SK-N-SH (cell line): ENCODE measurements around the gene SUCLG2. TPM values are rescaled to one million over a fixed set of nuclear protein-coding genes. Genes with fewer than 3 reads are reported as not detected.

Experiments used
- CTCF ChIA-PET: fragments of 300-600, 350-600 bp; formaldehyde crosslinking; extraction: SDS; loops from one replicate; lab custom pipeline; 2021; lab: Yijun Ruan, JAX
- POLR2A ChIA-PET: fragments of 350-600 bp; sonication (Branson Sonifier 250); formaldehyde crosslinking; extraction: SDS; loops from one replicate; lab custom pipeline; 2020; ENCODE audit warnings: antibody characterized with exemption, inconsistent platforms; lab: Yijun Ruan, JAX
- DNase-seq: peaks from one replicate; pipeline ENCODE4 v3.0.0; 2012
- H2AFZ ChIP-seq: fragments of 200-600 bp; sonication (generic); 2 replicates; pipeline ENCODE4 v1.8.1; 2016; ENCODE audit warnings: antibody characterized with exemption, mild to moderate bottlenecking, low read depth
- H3F3A ChIP-seq: fragments of 200-600 bp; sonication (generic); replicated peaks from 2 replicates; pipeline ENCODE3; 2016; ENCODE audit warnings: antibody characterized with exemption, mild to moderate bottlenecking; ENCODE audit not compliant: insufficient read depth
- H3K27ac ChIP-seq, 2 experiments: fragments of 200-500 bp in 1 of 2; fragments of 200-600 bp in 1 of 2; sonication (Bioruptor generic) in 1 of 2; sonication (generic), shearing (Covaris generic) in 1 of 2; 2 replicates each; pipeline versions ENCODE4 v1.5.1 to v1.6.1; 2014 to 2016; ENCODE audit warnings: low read depth in 2 of 2, inconsistent platforms in 1 of 2, low read length in 1 of 2, mild to moderate bottlenecking in 1 of 2, mixed read lengths in 1 of 2
- H3K27me3 ChIP-seq: fragments of 200-600 bp; sonication (generic), shearing (Covaris generic); 2 replicates; pipeline ENCODE4 v1.6.1; 2016; ENCODE audit warnings: mixed run types; ENCODE audit not compliant: insufficient read depth
- H3K36me3 ChIP-seq, 2 experiments: fragments of 200-500 bp in 1 of 2; fragments of 200-600 bp in 1 of 2; sonication (Bioruptor generic) in 1 of 2; sonication (generic) in 1 of 2; replicated peaks in 1 of 2; 2 replicates each; pipeline versions ENCODE3 to v1.5.1; 2014 to 2016; ENCODE audit warnings: low read length in 1 of 2, mild to moderate bottlenecking in 1 of 2; ENCODE audit not compliant: insufficient read depth in 2 of 2, control insufficient read depth in 1 of 2
- H3K4me1 ChIP-seq, 2 experiments: fragments of 200-500 bp in 1 of 2; fragments of 200-600 bp in 1 of 2; sonication (Bioruptor generic) in 1 of 2; sonication (generic), shearing (Covaris generic) in 1 of 2; 2 replicates each; pipeline versions ENCODE4 v1.5.1 to v1.6.1; 2014 to 2016; ENCODE audit warnings: low read depth in 1 of 2, low read length in 1 of 2, mixed run types in 1 of 2; ENCODE audit not compliant: insufficient read depth in 2 of 2, control insufficient read depth in 1 of 2
- H3K4me2 ChIP-seq: fragments of 200-600 bp; sonication (generic), shearing (Covaris generic); 2 replicates; pipeline ENCODE4 v1.6.1; 2017; ENCODE audit warnings: mixed run types
- H3K4me3 ChIP-seq, 2 experiments: fragments of 200-500 bp in 1 of 2; fragments of 200-600 bp in 1 of 2; sonication (Bioruptor generic) in 1 of 2; sonication (generic), shearing (Covaris generic) in 1 of 2; 2 replicates each; pipeline versions ENCODE4 v1.5.1 to v1.8.1; 2014 to 2016; ENCODE audit warnings: low read depth in 2 of 2, inconsistent platforms in 1 of 2, low read length in 1 of 2, mild to moderate bottlenecking in 1 of 2, mixed read lengths in 1 of 2, moderate library complexity in 1 of 2
- H3K79me2 ChIP-seq: fragments of 200-600 bp; sonication (generic); 2 replicates; pipeline ENCODE4 v1.8.1; 2017; ENCODE audit warnings: mild to moderate bottlenecking; ENCODE audit not compliant: insufficient read depth
- H3K9ac ChIP-seq: fragments of 200-600 bp; sonication (generic); 2 replicates; pipeline ENCODE4 v1.6.1; 2017; ENCODE audit warnings: mixed run types
- H3K9me2 ChIP-seq: fragments of 200-600 bp; sonication (generic); 2 replicates; pipeline ENCODE4 v1.6.1; 2017; ENCODE audit warnings: mixed run types
- H3K9me3 ChIP-seq: fragments of 200-600 bp; sonication (generic); 2 replicates; pipeline ENCODE4 v1.6.1; 2017; ENCODE audit warnings: mixed run types, mild to moderate bottlenecking, moderate library complexity
- H4K20me1 ChIP-seq: fragments of 200-600 bp; sonication (generic); 2 replicates; pipeline ENCODE4 v1.6.1; 2017; ENCODE audit warnings: mild to moderate bottlenecking, mixed run types; ENCODE audit not compliant: insufficient read depth
- CHD2 ChIP-seq: fragments of 150-350 bp; IDR thresholded peaks from 2 replicates; pipeline ENCODE4 v1.6.1; 2018; ENCODE audit warnings: low read length; ENCODE audit not compliant: partially characterized antibody
- ELF1 ChIP-seq: IDR thresholded peaks from 2 replicates; pipeline ENCODE4 v1.4.0; 2012
- EZH2phosphoT487 ChIP-seq: fragments of 200-600 bp; sonication (generic); IDR thresholded peaks from 2 replicates; pipeline ENCODE4 v1.6.1; 2017; ENCODE audit warnings: low read depth, mixed run types, mild to moderate bottlenecking, antibody characterized with exemption, moderate library complexity, borderline replicate concordance
- FOSL2 ChIP-seq: IDR thresholded peaks from 2 replicates; pipeline ENCODE4 v1.4.0; 2012; ENCODE audit warnings: low read depth, mild to moderate bottlenecking, moderate library complexity, borderline replicate concordance
- FOXJ3 ChIP-seq: sonication (generic); formaldehyde crosslinking; IDR thresholded peaks from 2 replicates; pipeline ENCODE4 v1.5.1; 2020; ENCODE audit warnings: mild to moderate bottlenecking, missing genetic modification reagents
- GABPA ChIP-seq: IDR thresholded peaks from 2 replicates; pipeline ENCODE4 v1.4.0; 2012; ENCODE audit warnings: low read depth, mild to moderate bottlenecking
- JUND ChIP-seq: IDR thresholded peaks from 2 replicates; pipeline ENCODE4 v1.4.0; 2012
- NFIC ChIP-seq: IDR thresholded peaks from 2 replicates; pipeline ENCODE4 v1.4.0; 2012; ENCODE audit warnings: borderline replicate concordance
- NRF1 ChIP-seq: IDR thresholded peaks from 2 replicates; pipeline ENCODE4 v1.6.1; 2012; ENCODE audit warnings: low read depth, mild to moderate bottlenecking, low read length
- POLR2AphosphoS5 ChIP-seq: IDR thresholded peaks from 2 replicates; pipeline ENCODE4 v1.6.1; 2012; ENCODE audit warnings: low read depth, low read length
- REST ChIP-seq: IDR thresholded peaks from 2 replicates; pipeline ENCODE4 v1.6.1; 2012; ENCODE audit warnings: mild to moderate bottlenecking, low read depth, low read length, moderate library complexity
- RFX5 ChIP-seq: IDR thresholded peaks from 2 replicates; pipeline ENCODE4 v1.6.1; 2012; ENCODE audit warnings: mild to moderate bottlenecking, improper control_type of control experiment, low read length
- SIN3A ChIP-seq: IDR thresholded peaks from 2 replicates; pipeline ENCODE4 v1.6.1; 2012; ENCODE audit warnings: low read depth, mild to moderate bottlenecking, low read length, moderate library complexity, borderline replicate concordance
- TAF1 ChIP-seq: IDR thresholded peaks from 2 replicates; pipeline ENCODE4 v1.6.1; 2012; ENCODE audit warnings: low read depth, mild to moderate bottlenecking, low read length, moderate library complexity, borderline replicate concordance
- USF1 ChIP-seq: IDR thresholded peaks from 2 replicates; pipeline ENCODE4 v1.4.0; 2012; ENCODE audit warnings: low read depth, borderline replicate concordance
- USF2 ChIP-seq: fragments of 150-350 bp; IDR thresholded peaks from 2 replicates; pipeline ENCODE4 v1.6.1; 2017; ENCODE audit warnings: antibody characterized with exemption, low read length, low read depth, borderline replicate concordance
- WGBS: methylation state at CpG from one replicate; pipeline ENCODE4 v1.1.6; 2017; ENCODE audit warnings: low lambda C conversion rate; 5-methylcytosine and 5-hydroxymethylcytosine counted together
- polyA plus RNA-seq, 3 experiments: library from polyadenylated mRNA; depleted of rRNA; stranded (reverse); fragments of >200 nt; gene quantifications; 2 replicates each; pipeline ENCODE4 v1.2.3, GENCODE V29; 2012
- TF ChIP-seq, protein P1 (sequence below): fragments of 200-600 bp; sonication (generic); IDR thresholded peaks from 2 replicates; pipeline ENCODE4 v1.6.1; 2017; ENCODE audit warnings: antibody characterized with exemption, mild to moderate bottlenecking, moderate library complexity
- TF ChIP-seq, protein P2 (sequence below): IDR thresholded peaks from 2 replicates; pipeline ENCODE4 v1.4.0; 2012; ENCODE audit warnings: low read depth, borderline replicate concordance

Gene SUCLG2
- polyA plus RNA-seq, 1 of the 3 experiments (the other 2 are of a cell fraction) = 20.2 TPM

DNA sequence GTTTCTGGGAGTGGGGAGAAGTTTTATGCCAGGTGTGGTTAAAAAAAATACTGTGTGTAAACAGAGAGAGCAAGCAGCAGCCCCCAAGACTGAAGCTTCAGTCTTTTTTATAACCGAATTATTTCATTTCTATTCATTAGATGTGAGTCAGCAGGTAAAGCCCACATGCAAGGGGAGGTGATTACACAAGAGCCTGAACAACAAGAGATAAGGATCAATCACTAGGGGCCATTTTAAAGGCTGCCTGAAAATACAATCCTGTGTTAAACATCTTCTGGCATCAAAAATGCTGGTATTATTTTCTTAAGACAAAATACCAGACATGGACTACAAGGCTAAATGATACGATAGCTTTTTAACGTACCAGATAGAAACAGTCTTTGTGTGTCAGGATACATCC, 217.3 kb downstream of the SUCLG2 start:
- ChIA-PET CTCF (no interaction called here), POLR2A (no interaction called here)
- peak; percentile 12 for DNase-seq
- TF ChIP-seq NRF1 (no peak), FOSL2 (no peak), RFX5 (no peak), SIN3A (no peak), TAF1 (no peak), USF1 (no peak), NFIC (no peak), ELF1 (no peak), FOXJ3 (CRISPR knock-in tag) (no peak), CHD2 (no peak), GABPA (no peak), USF2 (no peak), JUND (no peak), POLR2AphosphoS5 (no peak), EZH2phosphoT487 (no peak), REST (no peak)
- TF ChIP-seq, protein P1, sequence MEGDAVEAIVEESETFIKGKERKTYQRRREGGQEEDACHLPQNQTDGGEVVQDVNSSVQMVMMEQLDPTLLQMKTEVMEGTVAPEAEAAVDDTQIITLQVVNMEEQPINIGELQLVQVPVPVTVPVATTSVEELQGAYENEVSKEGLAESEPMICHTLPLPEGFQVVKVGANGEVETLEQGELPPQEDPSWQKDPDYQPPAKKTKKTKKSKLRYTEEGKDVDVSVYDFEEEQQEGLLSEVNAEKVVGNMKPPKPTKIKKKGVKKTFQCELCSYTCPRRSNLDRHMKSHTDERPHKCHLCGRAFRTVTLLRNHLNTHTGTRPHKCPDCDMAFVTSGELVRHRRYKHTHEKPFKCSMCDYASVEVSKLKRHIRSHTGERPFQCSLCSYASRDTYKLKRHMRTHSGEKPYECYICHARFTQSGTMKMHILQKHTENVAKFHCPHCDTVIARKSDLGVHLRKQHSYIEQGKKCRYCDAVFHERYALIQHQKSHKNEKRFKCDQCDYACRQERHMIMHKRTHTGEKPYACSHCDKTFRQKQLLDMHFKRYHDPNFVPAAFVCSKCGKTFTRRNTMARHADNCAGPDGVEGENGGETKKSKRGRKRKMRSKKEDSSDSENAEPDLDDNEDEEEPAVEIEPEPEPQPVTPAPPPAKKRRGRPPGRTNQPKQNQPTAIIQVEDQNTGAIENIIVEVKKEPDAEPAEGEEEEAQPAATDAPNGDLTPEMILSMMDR = no peak
- TF ChIP-seq, protein P2, sequence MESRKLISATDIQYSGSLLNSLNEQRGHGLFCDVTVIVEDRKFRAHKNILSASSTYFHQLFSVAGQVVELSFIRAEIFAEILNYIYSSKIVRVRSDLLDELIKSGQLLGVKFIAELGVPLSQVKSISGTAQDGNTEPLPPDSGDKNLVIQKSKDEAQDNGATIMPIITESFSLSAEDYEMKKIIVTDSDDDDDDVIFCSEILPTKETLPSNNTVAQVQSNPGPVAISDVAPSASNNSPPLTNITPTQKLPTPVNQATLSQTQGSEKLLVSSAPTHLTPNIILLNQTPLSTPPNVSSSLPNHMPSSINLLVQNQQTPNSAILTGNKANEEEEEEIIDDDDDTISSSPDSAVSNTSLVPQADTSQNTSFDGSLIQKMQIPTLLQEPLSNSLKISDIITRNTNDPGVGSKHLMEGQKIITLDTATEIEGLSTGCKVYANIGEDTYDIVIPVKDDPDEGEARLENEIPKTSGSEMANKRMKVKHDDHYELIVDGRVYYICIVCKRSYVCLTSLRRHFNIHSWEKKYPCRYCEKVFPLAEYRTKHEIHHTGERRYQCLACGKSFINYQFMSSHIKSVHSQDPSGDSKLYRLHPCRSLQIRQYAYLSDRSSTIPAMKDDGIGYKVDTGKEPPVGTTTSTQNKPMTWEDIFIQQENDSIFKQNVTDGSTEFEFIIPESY = no peak
- Histone ChIP-seq H3K9ac (no peak overlapping the region), H3K27me3 (no peaks in the 10 kb centered on the region), H3K4me1 (no peaks in the 10 kb centered on the region), H3F3A (no peaks in the 10 kb centered on the region), H3K4me3 (no peak overlapping the region), H2AFZ (no peak overlapping the region), H3K27ac (no peak overlapping the region), H3K4me2 (no peak overlapping the region), H4K20me1 (no peaks in the 10 kb centered on the region), H3K9me2 (no peaks in the 10 kb centered on the region), H3K79me2 (no peaks in the 10 kb centered on the region), H3K36me3 (no peaks in the 10 kb centered on the region), H3K9me3 (no peaks in the 10 kb centered on the region)
- WGBS = 70% methylated on average over 3 of the region's 3 CpGs
